Measurements from ENCODE around the gene INTS1.

Gene INTS1

GRCh38 chr7:1487466-1487865, 16.7 kb downstream of the INTS1 start:
- DNase-seq, result no peak

GRCh38 chr7:1486571-1486970, 17.6 kb downstream of the INTS1 start:
- no peak for DNase-seq

- DNase-seq, result no peak
These were observed 19.0 kb downstream of the INTS1 start for GRCh38 chr7:1485156-1485555.

GRCh38 chr7:1484569-1484968, 19.6 kb downstream of the INTS1 start:
- no peak for DNase-seq

GRCh38 chr7:1483536-1484505, 20.4 kb downstream of the INTS1 start:
- DNase-seq, result no peak

- no peak for DNase-seq
These were observed 21.1 kb downstream of the INTS1 start for GRCh38 chr7:1483079-1483478.

- no peak for DNase-seq
These were observed 22.9 kb downstream of the INTS1 start for GRCh38 chr7:1481300-1481699.

GRCh38 chr7:1480670-1481069, 23.5 kb downstream of the INTS1 start:
- no peak for DNase-seq

- no peak for DNase-seq
These were observed 24.9 kb downstream of the INTS1 start for GRCh38 chr7:1479287-1479686.

- DNase-seq, result no peak
These were observed 25.7 kb downstream of the INTS1 start for GRCh38 chr7:1478480-1478879.

GRCh38 chr7:1476859-1477258, 27.3 kb downstream of the INTS1 start:
- DNase-seq, result no peak

- DNase-seq, result no peak
These were observed 28.2 kb downstream of the INTS1 start for GRCh38 chr7:1475991-1476390.

GRCh38 chr7:1475393-1475792, 28.8 kb downstream of the INTS1 start:
- no peak for DNase-seq

- no peak for DNase-seq
These were observed 29.5 kb downstream of the INTS1 start for GRCh38 chr7:1474736-1475135.

GRCh38 chr7:1473864-1474512, 30.2 kb downstream of the INTS1 start:
- DNase-seq, result peak; percentile 20 to 67

- no peak for DNase-seq
These were observed 33.3 kb downstream of the INTS1 start for GRCh38 chr7:1470901-1471300.

- no peak for DNase-seq
These were observed 35.4 kb downstream of the INTS1 start for GRCh38 chr7:1468643-1469298.

- DNase-seq, result no peak
These were observed 36.0 kb downstream of the INTS1 start for GRCh38 chr7:1468203-1468602.

- no peak for DNase-seq
These were observed 37.5 kb downstream of the INTS1 start for GRCh38 chr7:1466524-1467271.

GRCh38 chr7:1464694-1465093, 39.5 kb downstream of the INTS1 start:
- no peak for DNase-seq

- no peak for DNase-seq
These were observed 40.4 kb downstream of the INTS1 start for GRCh38 chr7:1463676-1464223.

- DNase-seq, result no peak
These were observed 42.4 kb downstream of the INTS1 start for GRCh38 chr7:1461646-1462375.

Measured in NCI-H187 (cell line).